ENCODE measurements around the gene ANKRD52.

ANKRD52 gene

GRCh38 chr12:56234746-56235436 is 23.3 kb downstream of the ANKRD52 start:
- DNase-seq (ENCODE audit: extremely low read depth, low read depth), result no peak
- no peak for TF ChIP-seq CTCF (IDR thresholded peaks at IDR 0.05; ENCODE audit: low read depth, low read length, missing control alignments)
- H3K4me3 ChIP-seq (replicated peaks; ENCODE audit: low read depth, low read length), result no peak overlapping the region

DNA sequence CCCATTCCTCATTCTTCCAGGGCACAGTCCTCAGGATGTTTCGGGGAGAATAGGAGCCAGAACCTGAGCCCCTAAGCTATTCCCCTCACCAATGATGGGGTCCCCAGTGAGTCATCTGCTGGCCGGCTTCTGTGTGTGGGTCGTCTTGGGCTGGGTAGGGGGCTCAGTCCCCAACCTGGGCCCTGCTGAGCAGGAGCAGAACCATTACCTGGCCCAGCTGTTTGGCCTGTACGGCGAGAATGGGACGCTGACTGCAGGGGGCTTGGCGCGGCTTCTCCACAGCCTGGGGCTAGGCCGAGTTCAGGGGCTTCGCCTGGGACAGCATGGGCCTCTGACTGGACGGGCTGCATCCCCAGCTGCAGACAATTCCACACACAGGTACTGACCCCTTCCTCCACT is 27.0 kb downstream of the ANKRD52 start:
- DNase-seq (ENCODE audit: extremely low read depth, low read depth), result no peak
- TF ChIP-seq CTCF (IDR thresholded peaks at IDR 0.05; ENCODE audit: low read depth, low read length, missing control alignments), result no peak
- no peak overlapping the region for H3K4me3 ChIP-seq (replicated peaks; ENCODE audit: low read depth, low read length)

DNA sequence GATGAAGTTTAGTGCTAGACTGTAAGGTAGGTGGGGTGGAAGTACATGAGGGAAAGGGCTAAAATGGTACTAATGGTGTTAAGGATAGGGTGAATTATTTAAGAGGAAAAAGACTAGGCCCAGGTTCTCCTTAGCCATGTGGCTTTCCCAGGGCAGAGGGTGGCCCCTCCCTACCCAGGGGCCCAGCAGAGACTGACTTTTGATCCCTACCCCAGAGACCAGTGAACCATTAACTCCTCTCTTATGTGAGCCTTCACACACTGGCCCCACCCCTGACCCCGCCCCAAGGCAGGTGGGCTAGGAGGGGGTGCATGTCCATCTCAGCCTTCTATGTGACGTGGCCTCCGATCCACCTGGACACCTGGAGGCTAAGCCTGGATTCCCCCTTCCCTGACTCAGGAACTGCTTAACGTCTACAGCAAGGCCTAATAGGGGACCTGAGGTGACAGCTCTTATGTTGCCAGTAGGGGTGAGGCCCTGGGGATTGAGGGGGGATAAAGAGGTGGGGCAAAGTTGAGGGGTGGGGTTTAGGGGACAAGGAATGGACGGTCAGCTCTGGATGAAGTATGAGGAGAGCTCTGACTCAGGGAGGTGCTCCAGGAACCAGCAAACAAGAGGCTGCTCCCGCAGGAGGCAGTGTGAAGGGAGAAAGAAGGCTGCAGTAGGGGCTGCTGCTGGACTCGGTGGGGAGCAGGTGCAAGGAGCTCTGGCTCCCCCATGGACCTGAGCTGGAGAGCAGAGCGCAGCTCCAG is 27.6 kb downstream of the ANKRD52 start:
- no peak overlapping the region for H3K4me3 ChIP-seq (replicated peaks; ENCODE audit: low read depth, low read length)
- no peak for TF ChIP-seq CTCF (IDR thresholded peaks at IDR 0.05; ENCODE audit: low read depth, low read length, missing control alignments)
- no peak for DNase-seq (ENCODE audit: extremely low read depth, low read depth)

DNA sequence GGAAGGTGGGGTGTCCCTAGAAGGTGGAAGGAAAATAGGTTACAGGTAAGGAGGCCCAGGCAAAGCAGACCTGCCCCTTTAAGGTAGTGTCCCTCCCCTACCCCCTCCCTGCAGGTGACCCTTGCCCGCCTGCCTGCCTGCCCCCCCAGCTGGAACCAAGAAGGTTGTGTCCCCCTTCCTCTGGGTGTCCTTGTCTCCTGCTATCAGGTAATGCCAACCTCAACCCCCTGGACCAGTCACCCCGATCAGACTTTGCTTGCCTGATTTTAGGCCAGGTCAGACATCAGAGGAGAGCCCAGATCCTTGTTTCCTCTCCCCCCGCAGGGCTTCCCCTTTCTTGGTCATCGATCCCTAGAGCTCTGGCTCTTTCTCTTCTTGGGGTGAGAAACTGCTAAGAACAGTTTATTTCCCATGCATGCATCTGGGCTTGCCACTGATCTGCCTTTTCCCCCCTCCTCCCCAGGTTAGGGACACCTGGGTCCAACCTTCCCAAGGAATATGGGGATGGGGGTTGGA is 28.2 kb downstream of the ANKRD52 start, which contains the start of gene SLC39A5:
TSS of gene SLC39A5 (plus strand) at position 136 of the 516 bp plus-strand sequence. CDS start 1,224 bp downstream, outside the sequence.
- H3K4me3 ChIP-seq (replicated peaks; ENCODE audit: low read depth, low read length), result no peak within 1 kb of the TSS
- TF ChIP-seq CTCF (IDR thresholded peaks at IDR 0.05; ENCODE audit: low read depth, low read length, missing control alignments), result no peak
- no peak for DNase-seq (ENCODE audit: extremely low read depth, low read depth)

DNA sequence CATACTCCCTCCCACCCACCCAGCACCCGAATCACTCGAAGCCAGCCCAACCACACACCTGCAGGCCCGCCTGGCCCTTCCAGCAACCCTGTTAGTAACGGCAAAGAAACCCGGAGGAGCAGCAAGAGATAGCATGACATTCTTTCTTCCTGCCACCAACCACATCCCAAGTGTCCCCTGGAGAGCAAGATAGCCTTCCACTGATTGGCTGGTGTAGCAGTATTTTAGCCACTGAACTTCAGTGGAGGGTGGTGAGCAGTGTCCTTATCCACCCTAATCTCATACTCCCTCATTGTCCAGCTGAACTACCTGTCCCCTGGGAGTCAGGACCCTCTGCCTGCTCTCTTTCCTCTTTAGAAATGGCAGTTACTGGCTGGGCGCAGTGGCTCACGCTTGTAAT is 29.1 kb downstream of the ANKRD52 start:
- no peak for TF ChIP-seq CTCF (IDR thresholded peaks at IDR 0.05; ENCODE audit: low read depth, low read length, missing control alignments)
- DNase-seq (ENCODE audit: extremely low read depth, low read depth), result no peak
- H3K4me3 ChIP-seq (replicated peaks; ENCODE audit: low read depth, low read length), result no peak overlapping the region

DNA sequence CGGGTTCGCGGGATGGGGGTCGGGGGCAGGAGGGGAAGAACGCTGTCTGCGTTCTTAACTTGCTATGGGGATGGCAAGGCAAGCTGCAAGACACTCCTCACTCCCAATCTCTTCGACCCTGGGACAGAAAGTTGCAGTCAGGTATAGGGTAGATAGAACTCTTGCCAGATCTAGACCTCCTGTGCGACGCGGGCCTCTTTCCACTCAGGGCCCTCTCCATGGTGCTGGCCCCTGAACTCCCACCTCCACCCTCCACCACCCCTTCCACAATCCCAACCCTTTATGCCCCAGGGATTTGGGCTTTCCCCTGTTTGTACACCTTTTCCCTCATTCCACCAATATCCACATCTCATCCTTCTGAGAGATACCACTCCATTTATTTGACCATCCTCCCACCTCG is 33.2 kb downstream of the ANKRD52 start:
- no peak for TF ChIP-seq CTCF (IDR thresholded peaks at IDR 0.05; ENCODE audit: low read depth, low read length, missing control alignments)
- no peak for DNase-seq (ENCODE audit: extremely low read depth, low read depth)
- peak overlapping the region; percentile 73 for H3K4me3 ChIP-seq (replicated peaks; ENCODE audit: low read depth, low read length)

Measured in HFF-Myc (cell line).